CD1c-positive myeloid dendritic cell (primary cell): ENCODE data around the gene RAB20.
"Not testable (repeated sequence)": the region's sequence is repeated elsewhere in the genome, so short reads cannot be mapped to it uniquely, and the experiment has no call there.

Source experiments
- DNase-seq: peaks from one replicate; pipeline ENCODE4 v3.0.0-alpha.2; 2016; ENCODE audit errors: extremely low spot score

The RAB20 gene

DNA sequence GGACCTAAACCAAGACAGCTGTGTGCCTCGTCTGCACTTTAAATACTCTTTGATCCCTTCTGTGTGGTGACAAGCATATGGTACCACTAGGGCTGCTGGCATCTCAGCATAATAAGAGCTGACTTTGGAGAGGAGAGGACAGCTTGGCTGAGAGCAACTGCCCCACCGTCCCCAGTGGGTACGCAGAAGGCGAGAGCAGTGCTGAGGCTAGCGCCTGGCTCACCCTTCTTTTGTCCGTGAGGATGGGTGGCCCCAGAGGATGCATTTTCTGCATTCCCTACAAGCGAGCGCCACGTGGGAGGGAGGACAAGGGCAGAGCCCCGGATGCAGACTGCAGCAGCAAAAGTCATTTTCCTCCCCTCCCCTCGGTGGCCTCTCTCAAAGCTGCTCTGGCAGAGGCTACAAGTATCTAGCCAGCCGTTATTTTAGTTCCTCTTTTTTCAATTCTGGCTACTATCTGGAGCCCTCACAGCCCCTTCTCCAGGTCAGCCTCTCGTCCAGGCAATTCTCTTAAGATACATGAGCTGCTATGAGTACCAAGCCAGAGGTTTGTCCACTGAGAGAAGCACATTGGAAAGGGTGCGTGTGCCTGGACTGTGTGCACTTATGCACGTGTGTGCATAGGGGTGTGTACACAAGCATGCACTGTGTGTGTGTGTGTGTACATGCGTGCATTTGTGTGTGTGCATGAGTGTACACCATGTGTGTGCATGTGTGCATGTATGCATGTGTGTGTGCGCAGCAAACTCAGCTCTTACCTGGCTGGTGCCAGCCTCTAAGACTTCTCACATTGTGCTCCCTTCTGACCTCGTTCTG lies 51.3 kb downstream of the RAB20 start:
- DNase-seq = peak; percentile 57

DNA sequence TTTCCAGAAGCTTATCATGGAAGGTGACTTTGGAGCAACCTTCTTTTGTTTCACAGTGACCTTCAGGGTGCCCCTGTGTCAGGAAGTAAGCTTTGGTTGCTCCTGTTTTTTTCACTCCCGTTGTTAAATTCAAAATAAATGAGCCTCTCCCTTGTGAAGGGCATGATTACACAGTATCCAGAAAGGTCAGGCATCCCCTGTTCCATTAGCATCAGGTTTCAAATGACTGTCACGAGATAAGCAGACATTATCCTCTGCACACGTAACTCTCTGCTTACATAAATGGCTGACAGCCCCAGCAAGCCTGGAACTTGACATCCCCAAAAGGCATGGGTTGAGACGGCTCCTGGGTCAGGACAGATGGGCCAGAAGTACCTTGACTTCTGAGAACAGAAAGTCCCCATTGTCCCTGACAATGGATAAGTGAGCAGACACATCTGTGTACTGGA lies 52.0 kb downstream of the RAB20 start:
- DNase-seq = no peak

DNA sequence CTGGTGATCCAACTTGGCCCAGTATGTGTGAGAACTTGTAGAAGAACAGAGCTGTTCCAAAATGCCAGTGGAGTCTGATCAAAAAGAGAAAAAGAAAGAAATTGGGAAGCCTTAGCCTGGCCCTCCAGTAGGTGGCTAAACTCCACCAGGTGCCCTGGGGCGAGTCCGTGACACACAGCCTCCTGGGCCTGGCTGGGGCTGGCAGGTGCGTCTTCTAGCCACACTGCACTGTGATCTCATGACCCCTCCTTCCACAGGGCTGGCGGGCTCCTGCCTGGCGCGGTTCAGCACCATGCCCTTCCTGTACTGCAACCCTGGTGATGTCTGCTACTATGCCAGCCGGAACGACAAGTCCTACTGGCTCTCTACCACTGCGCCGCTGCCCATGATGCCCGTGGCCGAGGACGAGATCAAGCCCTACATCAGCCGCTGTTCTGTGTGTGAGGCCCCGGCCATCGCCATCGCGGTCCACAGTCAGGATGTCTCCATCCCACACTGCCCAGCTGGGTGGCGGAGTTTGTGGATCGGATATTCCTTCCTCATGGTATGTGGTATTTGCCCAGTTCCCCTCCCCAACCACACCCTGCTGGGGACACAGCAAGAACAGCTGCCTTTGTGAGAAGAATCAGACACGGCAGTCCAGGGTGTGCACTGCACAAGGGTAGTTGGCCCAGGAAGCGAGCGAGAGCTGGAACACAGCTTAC lies 53.7 kb downstream of the RAB20 start:
- DNase-seq = no peak

DNA sequence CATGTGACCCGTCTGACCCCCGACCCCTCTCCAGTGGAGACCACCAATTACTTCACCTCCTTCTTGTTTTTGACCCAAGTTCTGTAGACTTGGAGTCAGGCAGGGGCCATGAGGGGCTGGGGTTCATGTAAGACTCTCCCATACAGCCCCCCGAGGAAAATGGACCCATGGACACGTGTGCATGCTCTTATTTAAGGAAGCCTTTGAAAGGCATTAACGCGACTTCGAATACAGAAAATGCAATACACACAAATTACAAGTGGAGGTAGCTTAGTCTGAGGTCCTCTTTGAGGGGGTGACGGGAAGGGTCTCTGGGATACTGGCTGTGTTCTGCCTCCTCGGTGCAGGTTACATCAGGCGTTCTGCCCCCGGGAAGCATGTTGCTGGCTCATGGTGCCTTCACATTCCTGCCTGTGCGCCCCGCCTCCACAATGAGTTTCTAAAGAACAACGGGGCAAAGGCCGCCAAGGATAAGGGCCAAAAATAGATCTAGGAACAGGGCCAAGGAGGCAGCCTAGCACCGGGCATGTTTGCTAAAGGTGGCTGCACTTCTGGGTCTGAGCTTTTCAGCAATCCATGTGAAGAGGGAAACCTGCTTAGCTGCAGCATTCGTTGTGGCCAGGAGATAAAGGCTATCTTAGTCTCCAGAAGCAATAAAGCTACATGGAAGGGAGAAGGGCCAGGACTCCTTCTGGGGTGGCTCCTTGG lies 54.5 kb downstream of the RAB20 start:
- no peak for DNase-seq

DNA sequence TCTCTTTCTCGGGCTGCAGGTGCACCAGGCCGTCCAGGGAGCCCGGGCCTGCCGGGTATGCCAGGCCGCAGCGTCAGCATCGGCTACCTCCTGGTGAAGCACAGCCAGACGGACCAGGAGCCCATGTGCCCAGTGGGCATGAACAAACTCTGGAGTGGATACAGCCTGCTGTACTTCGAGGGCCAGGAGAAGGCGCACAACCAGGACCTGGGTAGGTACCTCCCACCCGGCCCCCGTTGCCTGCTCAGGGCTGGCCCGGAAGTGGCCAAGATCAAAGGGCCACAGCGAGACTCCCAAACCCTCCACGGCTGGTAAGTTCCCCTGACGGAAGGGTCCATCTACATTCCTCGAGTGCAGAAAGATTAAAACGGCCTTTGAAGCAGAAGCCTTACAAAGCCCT lies 55.1 kb downstream of the RAB20 start:
- DNase-seq = no peak

DNA sequence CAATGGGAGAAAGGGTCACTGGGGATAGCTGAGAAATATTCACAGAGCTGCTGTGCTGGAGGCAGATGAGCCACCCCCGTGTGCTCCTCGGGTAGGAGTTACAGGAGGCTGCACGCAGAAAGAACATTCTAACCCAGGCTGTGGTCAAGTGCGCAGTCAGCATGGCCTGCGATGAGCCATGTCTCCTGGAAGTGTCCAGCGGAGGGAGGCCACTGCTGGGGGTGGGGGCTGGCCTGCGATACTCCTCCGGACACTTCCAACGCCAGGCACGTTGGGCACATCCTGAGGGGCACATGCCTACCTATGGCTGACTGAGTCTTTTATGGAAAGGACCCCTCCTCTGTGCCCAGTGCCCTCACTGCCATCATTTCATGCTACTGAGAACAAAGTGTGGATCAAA lies 55.9 kb downstream of the RAB20 start:
- no peak for DNase-seq

DNA sequence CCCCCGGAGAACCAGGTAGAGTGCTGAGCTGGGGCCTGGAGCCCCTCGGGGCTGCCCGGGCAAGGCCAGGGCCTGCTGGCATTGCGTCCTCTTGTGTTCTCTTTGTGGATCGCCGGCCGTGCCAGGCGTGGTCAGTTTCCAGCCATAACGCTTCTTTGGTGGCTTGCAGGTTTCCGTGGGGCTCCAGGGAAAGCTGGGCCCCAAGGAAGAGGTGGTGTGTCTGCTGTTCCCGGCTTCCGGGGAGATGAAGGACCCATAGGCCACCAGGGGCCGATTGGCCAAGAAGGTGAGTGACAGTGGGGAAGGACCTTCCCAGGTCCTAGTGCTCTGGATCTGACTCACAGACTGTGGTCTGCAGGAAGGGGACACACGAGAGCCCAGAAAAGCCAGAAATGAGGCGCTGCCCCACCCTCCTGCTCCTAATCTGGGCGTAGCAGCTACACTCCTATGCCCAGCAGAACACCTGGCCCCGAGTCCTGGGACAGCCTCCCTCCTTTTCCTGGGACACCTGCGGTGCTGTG lies 57.5 kb downstream of the RAB20 start:
- no peak for DNase-seq

DNA sequence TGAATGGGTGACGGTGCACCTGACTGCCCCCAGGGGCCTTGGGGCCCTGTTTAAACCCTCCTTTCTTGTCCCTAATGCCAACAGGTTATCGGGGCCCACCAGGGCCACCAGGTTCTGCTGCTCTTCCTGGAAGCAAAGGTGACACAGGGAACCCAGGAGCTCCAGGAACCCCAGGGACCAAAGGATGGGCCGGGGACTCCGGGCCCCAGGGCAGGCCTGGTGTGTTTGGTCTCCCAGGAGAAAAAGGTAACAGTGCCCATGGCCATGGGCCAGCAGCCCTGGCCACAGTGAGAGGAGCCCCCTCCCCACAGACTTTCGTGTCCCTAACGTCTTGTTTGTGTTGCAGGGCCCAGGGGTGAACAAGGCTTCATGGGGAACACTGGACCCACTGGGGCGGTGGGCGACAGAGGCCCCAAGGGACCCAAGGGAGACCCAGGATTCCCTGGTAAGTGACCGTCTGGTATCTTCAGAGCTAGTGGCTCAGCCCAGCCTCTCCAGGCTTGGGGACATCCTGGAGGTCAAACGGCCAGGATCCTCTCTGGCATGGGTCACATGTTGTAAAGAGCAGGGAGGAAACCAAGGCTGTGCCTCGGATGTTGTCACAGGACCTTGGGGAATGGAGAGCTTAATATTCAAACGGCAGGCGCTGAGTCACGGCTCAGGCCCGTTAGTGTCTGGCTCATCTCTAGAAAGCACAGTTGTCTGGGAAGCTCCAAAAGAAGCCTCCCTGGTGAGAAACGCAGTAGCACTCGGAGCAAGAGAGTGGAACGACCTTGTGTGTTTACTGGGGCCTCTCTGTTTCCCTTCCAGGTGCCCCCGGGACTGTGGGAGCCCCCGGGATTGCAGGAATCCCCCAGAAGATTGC lies 58.3 kb downstream of the RAB20 start:
- no peak for DNase-seq

DNA sequence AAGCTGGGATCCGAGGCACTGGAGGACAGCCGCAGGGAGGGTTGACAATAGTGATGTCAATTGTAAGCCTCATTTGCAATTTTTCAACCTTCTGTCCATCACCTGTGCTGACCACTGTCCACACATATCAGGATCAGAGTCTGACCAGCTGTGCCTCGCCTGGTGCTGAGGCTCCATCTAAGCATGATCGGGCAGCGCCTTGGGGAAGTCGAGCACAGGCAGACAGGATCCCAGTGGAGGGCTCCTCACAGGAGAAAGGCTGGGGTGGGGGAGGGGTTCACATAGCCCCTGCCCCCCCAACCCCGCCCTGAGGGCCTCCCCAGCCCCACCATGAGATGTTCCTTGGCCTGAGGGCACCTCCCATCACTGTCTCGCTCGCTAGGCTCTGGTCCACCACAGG lies 60.3 kb downstream of the RAB20 start:
- DNase-seq = no peak

DNA sequence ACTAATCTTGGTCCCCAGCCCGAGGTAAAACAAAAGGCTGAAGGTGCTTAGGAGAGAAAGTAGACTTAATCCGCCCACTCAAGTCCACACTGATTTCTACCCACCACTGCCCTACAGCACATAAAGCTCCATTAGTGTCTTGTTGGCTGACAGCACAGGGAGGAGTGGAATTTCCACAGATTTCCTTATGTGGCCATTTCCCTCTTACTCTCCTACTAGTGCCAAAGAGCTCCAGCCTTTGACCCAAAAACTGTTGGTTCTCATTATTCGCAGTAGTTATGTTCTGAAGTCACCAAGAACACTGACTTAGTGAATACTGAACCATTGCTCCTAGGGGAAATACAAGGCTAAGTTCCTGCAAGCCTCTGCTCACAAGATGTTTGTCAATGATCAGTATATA lies 61.2 kb downstream of the RAB20 start:
- DNase-seq = no peak

DNA sequence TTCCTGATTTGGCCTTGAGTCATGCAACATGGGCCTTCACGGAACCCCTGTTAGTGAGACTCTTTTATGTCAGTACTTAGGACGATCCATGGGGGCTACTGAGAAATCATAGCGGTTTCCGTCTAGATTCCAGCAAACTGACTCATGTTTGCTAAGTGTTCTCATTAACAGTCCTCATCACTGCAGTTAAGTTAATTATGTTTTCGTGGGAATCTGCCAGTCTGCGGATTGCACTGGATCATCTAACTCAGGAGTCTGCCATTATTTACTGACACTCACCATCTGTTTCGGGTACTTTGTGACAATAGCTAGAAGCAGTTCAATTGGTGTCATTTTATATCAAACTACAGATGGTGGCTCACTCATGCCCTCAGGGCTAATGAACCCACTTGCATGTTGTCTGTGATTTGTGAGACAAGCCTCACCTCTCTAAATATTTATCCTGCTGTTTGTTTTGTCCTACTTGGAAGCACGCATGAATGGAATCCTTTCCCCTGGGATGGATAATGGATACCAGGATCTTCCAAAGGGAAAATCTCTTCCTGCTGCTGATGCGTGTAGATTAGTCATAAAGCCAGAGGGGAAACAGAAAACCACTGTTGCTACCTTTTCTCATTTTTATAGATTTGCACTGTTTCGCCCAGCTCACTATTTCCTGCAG lies 61.8 kb downstream of the RAB20 start:
- DNase-seq = no peak

DNA sequence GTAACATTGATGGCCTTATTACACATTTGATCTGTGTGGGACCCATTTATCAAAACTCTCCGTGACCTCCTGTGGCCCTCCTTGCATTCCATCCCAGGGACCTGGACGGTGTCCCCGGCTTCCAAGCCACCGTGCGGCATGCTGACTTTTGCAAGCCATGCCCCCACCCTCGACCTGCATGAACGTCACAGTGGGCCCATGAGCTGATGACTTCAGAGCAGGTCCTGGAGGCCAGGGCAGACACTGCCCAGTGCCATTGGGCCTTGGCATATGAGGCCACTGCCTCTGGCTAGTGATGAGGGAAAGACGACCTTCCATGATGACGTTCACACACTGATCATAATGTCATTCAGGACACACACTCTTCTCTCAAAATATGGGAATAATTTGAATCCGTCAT lies 62.8 kb downstream of the RAB20 start:
- DNase-seq = no peak

DNA sequence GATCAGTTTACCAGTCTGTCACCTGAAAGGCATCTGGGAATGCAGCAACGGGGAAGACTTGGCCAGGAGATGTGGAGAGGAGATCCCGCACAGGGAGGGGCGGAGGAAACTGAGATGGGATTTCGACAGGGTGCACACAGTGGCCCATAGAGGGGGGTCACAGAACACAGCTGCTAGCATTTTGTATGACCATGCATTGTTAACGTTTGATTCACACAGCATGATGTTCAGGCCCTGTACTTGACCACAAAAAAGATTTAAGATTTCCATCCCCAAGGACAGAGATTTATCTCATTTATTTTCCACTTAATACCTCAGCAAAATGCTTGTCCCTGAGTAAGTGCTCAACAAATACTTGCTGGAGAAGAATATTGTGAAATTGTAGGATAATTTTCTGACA lies 63.2 kb downstream of the RAB20 start:
- DNase-seq = no peak

DNA sequence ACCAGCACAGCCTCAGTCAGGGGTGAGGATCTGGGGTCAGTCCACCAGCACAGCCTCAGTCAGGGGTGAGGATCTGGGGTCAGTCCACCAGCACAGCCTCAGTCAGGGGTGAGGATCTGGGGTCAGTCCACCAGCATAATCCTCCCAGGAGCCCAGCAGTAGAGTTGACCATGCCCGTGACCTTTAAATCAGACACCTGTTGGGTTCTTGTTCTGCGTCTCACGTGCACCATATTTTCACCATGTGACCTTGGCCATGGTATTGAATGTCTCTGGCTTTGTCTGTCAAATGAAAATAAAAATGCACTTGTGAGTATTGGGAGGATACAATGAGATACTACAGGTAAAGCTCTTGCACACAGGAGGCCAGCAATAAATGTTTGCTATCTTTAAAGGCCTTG lies 63.6 kb downstream of the RAB20 start:
- not testable (repeated sequence) for DNase-seq

DNA sequence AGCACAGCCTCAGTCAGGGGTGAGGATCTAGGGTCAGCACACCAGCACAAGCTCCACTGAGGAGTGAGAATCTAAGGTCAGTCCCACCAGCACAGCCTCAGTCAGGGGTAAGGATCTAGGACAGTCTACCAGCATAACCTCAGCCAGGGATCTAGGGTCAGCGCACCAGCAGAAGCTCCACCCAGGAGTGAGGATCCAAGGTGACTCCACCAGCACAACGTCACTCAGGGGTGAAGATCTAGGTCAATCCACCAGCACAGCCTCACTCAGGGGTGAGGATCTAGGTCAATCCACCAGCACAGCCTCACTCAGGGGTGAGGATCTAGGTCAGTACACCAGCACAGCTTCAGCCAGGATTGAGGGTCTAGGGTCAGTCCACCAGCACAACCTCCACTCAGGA lies 64.5 kb downstream of the RAB20 start:
- DNase-seq = no peak

DNA sequence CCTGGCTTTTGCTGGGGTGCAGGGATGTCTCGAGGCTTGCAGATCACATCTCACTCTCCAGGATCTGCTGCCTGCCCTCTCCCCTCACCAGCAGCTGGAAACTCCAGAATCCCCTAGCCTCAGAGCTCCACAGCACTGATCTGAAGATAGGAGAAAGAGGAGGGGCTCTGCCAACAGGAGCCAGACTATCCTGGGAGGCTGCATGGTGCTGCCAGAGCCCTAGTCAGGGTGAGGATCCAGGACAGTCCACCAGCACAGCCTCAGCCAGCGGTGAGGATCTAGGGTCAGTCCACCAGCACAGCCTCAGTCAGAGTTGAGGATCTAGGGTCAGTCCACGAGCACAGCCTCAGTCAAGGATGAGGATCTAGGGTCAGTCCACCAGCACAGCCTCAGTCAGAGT lies 65.2 kb downstream of the RAB20 start:
- DNase-seq = no peak

DNA sequence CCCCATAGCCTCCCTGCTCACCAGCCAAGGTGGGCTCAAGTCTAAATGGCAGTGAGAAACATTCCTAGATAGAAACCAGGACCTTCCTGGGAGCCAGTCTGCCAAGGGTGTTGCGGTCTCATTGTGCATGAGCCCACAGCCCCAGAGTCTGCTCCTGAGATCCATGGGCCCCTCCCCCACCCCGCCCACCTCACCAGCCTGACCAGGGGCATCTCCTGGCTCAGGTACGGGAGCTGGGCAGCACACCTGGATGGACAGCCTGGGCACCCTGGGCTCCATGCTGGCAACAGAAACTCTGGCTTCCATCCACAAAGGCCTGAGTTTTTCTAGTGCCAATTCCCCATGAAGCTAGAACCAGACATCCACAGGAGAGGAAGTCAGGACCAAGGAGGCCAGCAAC lies 65.6 kb downstream of the RAB20 start:
- no peak for DNase-seq

DNA sequence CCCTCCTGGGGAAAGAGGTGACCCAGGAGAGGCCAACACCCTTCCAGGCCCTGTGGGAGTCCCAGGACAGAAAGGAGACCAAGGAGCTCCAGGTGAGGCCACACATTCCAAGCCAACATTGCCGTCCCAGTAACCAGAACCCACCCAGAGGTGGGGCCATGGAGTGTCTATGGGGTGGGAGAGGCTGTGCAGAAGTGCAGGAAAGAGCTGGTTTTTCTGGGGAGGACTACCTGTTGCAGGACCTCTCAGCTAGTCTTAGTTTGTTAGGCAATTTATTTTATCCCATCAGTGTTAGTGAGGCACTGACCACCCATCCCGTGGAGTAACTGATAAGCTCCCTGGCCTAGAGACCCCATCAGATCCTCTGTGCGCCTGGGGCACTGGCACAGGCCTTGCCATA lies 66.1 kb downstream of the RAB20 start:
- no peak for DNase-seq

DNA sequence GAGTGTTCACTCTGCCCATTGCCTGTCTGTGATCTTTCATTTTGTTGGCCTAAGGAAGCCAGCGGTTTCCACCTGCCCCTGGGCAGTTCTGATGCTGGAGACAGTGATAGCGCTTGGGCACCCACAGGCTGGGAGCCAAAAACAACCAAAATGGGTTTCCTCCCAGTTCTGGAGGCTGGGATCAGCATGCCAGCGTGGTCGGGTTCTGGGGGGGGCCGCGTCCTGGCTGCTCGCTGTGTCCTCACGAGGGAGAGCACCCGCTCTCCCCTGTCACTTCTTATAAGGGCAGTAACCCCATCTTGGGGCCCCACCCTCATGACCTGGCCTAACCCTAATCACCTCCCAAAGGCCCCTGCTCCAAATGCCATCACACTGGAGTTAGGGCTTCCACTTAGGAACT lies 67.9 kb downstream of the RAB20 start:
- no peak for DNase-seq

DNA sequence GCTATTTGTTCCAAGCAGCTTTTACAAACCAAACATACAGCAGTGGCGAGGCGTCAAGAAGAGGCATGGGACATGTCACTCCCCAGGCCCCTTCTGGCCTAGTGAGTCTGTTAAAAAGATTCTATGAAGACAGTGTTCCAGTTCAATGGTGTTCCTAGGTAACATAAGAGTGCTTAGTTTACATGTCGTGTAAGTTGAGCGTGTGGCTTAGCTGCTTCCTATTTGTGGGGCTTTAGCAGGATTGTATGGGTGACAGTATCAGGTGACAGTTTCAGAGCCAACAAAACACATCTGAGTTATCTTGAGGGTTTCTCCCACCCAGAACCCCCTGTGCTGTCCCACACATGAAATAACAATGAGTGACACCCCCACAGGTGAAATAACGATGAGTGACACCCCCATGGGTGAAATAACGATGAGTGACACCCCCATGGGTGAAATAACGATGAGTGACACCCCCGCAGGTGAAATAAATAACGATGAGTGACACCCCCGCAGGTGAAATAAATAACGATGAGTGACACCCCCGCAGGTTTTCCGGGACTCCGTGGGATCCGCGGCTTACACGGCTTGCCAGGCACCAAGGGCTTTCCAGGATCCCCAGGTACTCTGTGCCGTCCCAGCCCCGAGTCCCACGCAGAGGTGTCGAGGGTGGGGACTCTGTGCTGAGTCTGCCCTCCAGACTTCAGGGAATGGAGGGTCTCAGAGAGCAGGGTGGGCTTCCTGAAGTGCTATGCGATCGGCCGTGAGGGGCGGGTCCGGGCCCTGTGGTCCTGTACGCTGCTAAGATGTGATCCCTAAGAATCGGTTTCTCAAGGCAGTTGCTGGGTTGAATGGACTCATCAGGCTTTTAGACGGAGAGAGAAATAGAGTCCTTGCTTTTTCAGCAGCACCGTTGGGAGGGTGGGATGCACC lies 68.6 kb downstream of the RAB20 start:
- no peak for DNase-seq
